Measurements from ENCODE around the gene DECR2.
"Not testable (repeated sequence)": the region's sequence is repeated elsewhere in the genome, so short reads cannot be mapped to it uniquely, and the experiment has no call there.

DECR2 gene

DNA sequence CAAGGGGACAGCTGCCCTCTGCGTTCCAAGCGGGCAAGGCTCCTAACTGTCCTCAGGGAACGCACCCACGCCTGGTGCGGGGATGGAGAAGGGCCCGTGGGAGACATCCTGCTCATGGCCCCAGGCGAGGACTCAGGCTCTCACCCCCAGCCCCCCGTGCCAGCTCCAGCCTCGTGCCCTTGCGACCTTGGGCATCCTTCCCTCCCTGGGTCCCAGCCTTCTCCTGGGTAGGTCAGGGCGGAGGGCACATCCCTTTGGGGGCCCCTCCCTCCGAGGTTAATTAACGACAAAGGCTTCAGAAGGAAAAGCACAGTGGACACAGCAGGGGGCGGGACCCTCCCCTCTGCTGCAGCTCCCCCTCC lies 22.9 kb upstream of the DECR2 start:
- in situ Hi-C loops (cut with HindIII; ENCODE audit: low sequenced_read_pairs) = no loop called here

DNA sequence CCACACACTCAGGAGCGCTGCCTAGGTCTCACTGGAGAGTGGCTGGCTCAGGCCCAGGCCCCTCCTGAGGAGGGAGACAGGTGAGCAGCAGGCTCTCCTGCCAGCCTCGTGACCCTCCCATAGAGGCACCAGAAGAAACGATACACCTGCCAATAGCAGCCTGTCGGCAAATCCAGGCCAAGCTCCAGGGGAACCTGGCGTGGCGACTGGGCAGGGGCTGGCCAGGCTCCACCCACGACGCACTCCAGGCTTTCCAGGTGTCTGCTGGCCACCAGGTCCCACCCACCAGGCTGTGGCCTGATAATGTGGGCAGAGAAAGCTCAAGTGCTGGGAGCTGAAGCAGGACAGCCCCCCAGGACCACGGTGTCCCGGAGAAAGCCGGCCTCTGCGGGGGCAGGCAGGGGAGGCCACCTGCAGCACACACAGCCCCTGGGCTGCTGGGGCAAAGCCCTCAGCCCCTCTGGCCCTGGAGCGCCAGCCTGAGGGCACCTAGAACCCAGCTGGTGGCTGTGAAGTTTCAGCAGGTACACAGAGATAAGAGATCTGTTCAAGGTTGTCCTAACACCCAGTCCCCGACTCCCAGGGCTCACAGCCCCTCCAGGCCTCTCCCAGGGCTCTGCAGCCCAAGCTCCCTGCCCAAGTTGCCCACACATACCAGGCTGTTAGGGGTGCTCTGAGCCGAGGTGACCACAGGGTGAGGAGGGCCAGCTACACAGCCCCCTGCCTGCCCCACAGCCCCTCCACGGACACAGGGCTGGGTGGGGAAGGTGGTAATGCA lies 22.3 kb upstream of the DECR2 start:
- in situ Hi-C loops (cut with HindIII; ENCODE audit: low sequenced_read_pairs) = no loop called here

DNA sequence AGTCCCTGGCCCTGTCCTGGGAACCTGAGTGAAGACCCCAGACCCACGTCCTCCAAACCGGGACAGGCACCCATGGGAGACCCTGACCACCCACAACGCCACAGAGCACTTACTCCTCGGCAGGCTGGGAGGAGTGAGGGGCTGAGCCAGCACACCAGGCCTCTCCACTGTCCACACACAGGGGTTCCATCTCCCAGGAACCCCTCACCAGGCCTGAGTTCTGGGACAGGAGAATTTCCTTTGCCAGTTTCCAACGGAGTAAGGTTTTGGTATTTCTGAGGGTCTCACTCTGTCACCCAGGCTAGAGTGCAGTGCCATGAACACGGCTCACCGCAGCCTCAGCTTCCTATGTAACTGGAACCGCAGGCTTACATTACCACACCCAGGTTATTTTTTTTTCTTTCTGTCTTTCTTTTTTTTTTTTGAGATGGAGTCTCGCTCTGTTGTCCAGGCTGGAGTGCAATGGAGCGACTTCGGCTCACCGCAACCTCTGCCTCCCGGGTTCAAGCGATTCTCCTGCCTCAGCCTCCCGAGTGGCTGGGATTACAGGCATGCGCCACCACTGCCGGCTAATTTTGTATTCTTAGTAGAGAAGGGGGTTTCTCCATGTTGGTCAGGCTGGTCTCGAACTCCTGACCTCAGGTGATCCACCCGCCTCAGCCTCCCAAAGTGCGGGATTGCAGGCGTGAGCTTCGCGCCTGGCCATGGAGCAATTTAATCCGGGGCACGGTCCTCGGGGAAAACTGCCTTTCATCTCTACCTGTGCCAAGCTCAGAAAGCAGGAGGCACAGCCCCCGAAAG lies 21.5 kb upstream of the DECR2 start:
- in situ Hi-C loops (cut with HindIII; ENCODE audit: low sequenced_read_pairs) = no loop called here

DNA sequence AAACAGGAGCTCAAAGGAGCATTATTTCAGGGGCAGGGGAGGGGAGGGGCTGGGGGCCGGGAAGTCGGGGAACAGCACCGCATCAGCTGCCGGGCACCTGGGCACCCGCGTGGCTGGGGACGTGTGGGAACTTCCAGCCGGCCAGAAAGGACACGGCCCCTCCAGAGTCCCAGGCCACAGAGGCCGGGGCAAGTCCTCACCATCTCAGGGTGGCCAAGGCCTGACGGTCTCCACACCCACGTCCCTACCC lies 21.0 kb upstream of the DECR2 start:
- in situ Hi-C loops (cut with HindIII; ENCODE audit: low sequenced_read_pairs) = no loop called here

DNA sequence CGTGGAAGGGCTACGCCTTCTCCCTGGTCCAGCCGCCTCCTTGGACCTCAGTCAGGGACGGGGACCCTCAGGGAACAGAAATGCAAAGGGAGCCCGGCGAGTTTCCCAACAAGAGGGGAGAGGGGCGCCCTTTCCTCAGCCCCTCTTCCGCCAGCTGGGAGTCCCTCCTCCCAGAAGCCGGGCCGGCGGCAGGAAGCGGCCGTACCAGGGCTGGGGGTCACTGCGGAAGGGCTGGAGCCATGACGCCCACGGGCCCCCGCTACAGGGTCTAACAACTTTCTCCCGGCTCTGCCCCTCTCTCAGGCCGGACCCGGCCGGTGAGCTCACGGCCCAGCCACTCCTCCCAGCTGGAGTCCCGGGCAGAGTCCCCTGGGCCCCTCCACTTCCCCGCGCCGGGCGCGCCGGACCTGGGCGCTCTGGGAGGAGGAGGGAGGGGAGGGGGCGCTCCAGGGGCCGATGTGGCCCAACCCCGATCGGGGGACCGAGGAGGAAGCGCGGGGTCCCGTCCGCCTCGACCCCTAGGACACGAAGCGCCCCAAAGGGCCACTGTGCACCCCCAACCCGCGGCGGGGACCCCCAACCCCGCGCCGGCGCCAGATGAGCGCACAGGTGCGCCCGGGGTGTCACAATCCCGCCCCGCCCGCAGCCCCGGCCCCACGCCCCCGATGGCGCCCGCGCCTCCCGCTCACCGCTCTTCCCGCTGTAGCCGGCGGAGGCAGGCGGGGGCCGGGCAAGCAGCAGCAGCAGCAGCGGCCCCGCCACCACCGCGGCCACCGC lies 20.5 kb upstream of the DECR2 start:
- in situ Hi-C loops (cut with HindIII; ENCODE audit: low sequenced_read_pairs) = no loop called here

DNA sequence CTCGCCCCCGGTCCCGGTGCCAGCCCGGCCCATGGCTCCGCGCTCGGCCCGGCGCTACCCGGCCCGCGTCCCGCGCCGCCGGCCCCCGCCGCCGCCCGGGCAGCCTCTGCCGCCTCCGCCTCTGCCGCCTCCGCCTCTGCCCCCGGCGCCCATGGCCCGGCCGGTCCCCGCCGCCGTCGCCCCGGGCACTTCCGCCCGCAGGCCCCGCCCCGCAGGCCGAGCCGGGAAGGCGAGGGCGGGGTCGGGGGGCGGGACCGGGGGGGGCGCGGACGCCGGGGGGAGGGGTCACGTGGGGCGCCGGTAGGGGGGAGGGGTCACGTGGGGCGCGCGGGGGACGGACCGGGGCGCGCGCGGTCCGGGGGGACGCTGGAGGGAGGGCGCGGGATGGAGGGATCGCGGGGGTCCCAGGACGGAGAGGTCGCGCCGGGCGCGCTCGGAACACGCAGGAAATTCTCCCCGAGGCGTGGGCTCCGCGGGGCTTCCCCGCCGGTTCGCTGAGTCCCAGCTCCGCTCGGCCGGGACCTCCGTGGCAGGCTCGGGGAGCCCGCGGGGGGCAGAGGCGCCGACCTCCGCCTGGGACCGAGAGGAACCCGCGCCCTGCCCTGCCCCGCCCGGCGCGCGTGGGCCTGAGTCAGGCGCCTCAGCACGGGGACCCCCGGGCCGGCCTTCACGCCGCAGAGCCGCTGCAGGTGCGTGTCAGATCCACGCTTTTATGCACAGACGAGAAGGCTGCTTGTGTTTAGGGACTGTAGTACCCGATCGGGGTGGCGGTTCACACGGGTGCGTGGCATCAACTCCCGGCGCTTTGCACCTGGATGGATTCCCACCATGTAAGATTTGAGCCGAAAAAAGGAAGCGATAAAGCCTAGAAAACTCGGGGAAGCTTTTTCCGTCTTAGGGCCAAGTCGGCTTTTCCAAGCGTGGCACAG lies 19.6 kb upstream of the DECR2 start, which contains the start of gene PGAP6:
Gene PGAP6 (minus strand): TSS at position 190 of the 929 bp plus-strand sequence. CDS start 157 bp downstream, at position 33.
- in situ Hi-C loops (cut with HindIII; ENCODE audit: low sequenced_read_pairs) = no loop called here

DNA sequence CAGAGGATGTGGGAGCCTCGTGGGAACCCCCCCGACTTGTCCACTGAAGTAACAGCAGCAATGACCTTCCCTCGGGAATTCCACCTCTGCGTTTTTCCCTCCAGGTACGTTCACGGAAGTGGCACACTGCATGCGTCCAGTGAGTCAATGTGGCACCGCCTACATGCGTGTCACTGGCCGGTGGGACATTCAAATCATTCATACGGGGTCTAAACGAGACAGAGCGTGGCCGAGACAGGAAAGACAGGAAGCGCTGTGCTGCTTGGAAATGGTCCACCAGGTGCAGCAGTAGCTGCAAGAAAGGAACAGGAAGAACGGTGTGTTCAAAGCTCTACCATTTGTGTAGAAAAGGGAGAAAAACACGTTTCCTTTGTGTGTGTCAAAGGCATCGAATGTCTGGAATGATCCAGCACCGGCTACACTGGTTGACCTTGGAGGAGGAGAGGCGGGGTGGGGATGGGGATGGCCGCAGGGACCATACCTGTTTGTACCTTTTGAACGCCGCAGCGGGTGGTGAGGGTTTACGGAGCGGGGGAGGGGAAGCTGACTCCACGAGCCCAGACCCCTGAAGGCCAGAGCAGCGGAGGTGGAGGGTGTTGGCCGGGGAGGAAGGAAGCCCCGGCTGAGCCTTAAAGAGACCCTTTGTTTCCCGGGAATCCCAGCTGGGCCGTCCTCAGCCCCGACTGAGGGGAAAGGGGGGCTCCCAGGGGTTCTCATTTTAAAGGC lies 18.2 kb upstream of the DECR2 start:
- in situ Hi-C loops (cut with HindIII; ENCODE audit: low sequenced_read_pairs) = no loop called here

DNA sequence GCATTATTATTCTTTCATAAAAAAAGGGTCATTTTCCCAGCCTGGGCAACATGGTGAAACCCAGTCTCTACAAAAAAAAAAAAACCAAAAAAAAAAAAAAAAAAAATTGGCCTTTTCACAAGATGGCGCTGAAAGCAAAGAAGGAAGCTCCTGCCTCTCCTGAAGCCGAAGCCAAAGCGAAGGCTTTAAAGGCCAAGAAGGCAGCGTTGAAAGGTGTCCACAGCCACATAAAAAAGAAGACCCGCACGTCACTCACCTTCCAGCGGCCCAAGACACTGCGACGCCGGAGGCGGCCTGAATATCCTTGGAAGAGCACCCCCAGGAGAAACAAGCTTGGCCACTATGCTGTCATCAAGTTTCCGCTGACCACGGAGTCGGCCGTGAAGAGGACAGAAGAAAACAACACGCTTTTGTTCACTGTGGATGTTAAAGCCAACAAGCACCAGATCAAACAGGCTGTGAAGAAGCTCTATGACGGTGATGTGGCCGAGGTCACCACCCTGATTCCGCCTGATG lies 15.0 kb upstream of the DECR2 start:
- in situ Hi-C loops (cut with HindIII; ENCODE audit: low sequenced_read_pairs) = no loop called here

DNA sequence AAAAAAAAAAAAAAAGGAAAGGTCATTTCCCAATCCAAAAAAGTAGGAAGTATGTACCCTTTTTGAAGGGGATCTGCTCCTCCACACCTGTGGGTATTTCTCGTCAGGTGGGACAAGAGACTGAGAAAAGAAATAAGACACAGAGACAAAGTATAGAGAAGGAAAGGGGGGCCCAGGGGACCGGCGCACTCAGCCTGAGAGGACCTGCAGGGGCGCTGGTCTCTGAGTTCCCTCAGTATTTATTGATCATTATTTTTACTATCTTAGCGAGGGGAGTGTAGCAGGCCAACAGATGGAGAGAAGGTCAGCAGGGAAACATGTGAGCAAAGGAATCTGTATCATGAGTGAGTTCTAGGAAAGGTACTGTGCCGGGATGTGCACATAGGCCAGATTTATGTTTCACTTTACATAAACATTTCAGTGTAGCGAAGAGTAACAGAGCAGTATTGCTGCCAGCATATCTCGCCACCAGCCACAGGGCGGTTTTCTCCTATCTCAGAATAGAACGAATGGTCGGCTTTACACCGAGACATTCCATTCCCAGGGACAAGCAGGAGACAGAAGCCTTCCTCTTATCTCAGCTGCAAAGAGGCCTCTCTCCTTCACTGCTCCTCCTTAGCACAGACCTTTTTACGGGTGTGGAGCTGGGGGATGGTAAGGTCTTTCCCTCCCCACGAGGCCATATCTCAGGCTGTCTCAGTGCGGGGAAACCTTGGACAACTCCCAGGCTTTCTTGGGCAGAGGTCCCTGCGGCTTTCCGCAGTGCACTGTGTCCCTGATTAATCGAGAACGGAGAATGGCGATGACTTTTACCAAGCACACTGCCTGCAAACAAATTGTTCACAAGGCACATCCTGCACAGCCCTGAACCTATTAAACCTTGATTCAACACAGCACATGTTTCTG lies 13.7 kb upstream of the DECR2 start:
- in situ Hi-C loops (cut with HindIII; ENCODE audit: low sequenced_read_pairs) = not testable (repeated sequence)

DNA sequence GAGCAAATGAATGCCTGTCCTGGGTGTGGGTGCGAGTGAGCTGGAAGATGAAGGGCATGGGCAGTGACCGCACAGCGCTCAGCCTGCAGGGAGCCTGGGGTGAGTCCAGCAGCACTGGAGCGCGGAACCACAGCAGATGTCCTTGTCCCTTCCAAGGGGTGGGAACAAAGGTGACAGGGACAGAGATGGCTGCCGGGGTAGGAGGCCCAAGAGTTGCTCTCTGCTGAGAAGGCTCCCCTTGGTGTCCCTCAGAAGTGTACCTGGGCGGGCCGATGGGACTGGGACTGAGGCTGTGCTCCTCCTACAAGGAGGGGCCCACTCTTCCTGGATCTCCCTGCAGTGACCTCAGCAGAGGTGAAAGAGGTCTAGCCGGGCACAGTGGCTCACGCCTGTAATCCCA lies 12.3 kb upstream of the DECR2 start:
- in situ Hi-C loops (cut with HindIII; ENCODE audit: low sequenced_read_pairs) = no loop called here

DNA sequence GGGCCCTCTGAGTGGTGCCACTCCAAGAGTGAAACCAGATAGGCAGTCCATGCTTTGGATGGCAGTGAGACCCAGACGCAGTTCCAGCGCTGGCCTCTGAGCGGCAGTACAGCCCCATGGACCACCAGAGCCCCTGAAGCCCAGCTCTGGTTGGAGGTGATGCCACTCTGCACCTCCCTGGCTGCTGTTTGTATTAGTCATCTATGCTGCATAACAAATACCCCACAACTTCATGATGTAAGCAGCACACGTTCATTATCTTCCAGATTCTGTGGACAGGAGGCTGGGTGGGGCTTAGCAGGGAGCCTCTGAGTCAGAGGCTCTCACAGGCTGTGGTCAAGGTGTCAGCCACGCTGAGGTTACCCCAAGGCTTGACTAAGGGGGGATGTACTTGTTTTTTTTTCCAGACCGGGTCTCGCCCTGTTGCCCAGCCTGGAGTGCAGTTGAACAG lies 9.8 kb upstream of the DECR2 start:
- in situ Hi-C loops (cut with HindIII; ENCODE audit: low sequenced_read_pairs) = no loop called here

DNA sequence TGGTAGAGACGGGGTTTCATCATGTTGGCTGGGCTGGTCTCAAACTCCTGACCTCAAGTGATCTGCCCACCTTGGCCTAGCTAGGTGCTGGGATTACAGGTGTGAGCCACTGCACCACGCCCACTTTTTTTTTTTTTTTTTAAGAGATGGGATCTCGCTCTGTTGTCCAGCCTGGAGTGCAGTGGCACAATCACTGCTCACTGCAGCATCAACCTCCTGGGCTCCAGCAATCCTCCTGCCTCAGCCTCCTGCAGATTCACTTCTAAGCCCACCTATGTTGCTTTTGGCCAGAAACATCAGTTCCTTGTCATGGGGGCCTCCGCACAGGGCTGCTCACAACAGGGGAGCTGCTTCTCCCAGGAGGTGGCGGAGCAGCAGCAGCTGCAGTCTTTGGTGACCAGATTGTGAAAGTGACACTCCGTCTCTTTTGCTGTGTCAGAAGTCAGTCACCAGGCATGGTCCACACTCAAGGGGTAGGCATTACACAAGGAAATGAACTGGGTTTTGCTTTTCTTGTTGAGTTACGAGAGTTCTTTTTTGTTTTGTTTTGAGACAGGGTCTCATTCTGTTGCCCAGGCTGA lies 9.1 kb upstream of the DECR2 start:
- in situ Hi-C loops (cut with HindIII; ENCODE audit: low sequenced_read_pairs) = no loop called here

DNA sequence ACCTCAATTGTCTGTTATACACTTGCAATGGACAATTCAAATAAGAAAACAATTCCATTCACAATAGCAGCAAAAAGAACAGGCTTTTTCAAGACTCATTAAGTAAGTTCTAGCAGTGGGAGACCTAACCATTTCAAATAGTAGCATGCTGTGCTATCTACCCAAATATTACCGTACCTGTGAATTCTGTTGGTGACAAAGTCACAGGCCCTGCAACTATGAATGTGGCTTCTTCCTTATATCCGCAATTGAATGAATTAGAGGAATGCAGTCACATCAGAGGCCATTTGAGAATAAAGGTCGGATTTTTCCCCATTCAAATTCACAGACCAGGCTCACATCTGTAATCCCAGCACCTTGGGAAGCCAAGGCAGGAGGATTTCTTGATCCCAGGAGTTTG lies 5.5 kb upstream of the DECR2 start:
- in situ Hi-C loops (cut with HindIII; ENCODE audit: low sequenced_read_pairs) = no loop called here

DNA sequence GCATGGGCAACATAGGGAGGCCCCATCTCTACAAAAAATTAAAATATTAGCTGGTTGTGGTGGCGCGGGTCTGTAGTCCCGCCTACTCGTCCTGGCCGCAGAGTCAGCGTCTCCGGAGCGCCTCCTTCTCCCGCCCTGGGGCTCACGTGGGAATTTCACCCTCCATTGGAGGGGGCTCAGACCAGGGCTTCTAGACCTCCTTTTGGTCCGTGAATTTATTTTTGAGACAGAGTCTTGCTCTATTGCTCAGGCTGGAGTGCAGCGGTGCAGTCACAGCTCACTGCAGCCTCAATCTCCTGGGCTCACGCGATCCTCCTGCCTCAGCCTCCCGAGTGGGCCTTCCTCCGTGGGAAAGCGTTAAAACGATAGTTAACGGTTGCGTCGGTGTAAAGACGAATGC lies 5.1 kb upstream of the DECR2 start:
- in situ Hi-C loops (cut with HindIII; ENCODE audit: low sequenced_read_pairs) = no loop called here

DNA sequence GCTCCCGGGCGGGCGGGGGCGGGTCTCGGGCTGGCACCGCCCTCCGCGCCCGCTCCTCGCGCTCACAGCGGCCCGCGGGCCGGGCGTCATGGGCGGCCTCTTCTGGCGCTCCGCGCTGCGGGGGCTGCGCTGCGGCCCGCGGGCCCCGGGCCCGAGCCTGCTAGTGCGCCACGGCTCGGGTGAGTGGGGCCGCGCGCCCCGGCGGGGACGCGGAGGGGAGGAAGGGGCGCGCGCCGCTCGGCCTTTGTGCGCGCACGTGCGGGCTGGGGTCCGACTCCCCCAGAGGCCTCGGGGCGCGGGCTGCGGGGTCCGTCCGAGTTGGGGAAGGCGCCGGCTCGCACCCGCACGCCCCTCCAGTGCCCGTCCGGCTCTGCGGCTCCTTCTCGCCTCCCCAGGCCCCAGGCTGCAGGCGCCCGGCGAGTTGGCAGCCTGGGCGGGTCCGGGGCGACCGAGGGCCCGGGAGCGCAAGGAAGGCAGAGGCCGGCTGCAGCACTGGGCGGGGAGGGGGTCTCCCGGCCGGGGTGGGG lies 4.5 kb upstream of the DECR2 start, which contains the start of gene NME4:
Gene NME4 (plus strand): TSS at position 65 of the 527 bp plus-strand sequence. CDS start 24 bp downstream, at position 89.
- in situ Hi-C loops (cut with HindIII; ENCODE audit: low sequenced_read_pairs) = no loop called here

DNA sequence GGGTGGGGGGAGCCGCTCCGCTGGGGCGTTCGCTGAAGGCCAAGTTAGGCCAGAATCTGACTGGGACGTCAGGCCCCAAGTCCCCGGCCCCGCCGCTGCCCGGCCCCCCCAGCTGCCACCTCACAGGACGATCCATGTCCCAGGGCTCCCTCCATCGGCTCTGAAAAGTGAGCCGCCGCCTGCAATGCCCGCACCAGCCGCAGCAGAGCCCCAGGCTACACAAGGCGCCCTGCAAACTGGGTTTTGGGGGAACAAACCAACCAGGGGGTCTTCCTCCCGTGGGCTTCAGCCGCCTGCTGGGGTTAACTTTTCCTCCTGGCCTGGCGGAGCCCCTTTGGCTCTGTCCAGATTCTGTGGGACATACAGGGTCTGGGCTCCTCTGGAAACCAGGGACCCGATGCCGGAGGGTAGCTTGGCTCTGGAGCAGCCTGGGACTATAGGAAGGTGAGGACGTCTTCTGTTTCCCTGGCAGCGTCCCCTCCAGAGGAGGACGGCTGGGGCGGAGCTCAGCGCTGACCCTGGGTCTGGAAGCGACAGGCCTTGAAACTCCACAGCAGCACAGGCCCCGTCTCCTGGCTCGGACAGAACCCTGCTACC lies 3.9 kb upstream of the DECR2 start:
- in situ Hi-C loops (cut with HindIII; ENCODE audit: low sequenced_read_pairs) = no loop called here

DNA sequence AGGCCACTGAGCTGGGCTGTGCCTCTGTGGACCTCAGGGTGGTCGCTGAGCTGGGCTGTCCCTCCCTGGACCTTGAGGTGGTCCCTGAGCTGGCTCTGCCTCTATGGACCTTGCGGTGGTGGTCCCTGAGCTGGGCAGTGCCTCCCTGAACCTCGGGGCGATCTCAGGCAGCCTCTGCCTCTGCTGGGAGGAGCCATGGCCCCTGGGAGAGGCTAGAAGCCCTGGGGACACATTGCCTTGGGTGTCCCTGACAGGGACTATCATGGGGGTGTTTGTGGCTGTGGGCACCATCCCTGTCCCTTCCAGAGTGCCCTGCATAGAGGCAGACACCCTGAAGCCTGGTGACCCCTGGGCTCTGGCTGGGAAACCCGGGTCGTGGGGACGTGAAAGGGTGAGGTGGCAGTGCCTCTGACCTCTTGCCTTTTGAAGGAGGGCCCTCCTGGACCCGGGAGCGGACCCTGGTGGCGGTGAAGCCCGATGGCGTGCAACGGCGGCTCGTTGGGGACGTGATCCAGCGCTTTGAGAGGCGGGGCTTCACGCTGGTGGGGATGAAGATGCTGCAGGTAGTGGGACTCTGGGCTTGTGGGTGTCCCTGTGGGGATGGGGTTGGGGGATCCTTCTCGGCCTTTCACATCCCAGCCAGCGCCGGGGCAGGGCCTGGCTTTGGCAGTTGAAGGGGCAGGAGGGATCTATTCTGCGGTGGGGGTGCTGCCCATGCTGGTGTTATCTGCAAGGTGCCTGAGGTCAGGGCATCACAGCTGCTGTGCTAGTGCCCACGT lies 2.9 kb upstream of the DECR2 start:
- in situ Hi-C loops (cut with HindIII; ENCODE audit: low sequenced_read_pairs) = no loop called here

All from DLD1 (cell line).